Left forelimb (tissue), 1 donor: ENCODE results near the gene DBH.

Source experiments
- DNase-seq: peaks from one replicate; pipeline ENCODE4 v3.0.0-alpha.2; 2018; ENCODE audit warnings: low spot score

Gene DBH

GRCh38 chr9:133643978-133644760, 8.0 kb downstream of the DBH start:
- no peak for DNase-seq

- DNase-seq, result no peak
Observed at GRCh38 chr9:133645021-133645765, 9.0 kb downstream of the DBH start.

GRCh38 chr9:133647148-133647547, 11.0 kb downstream of the DBH start:
- DNase-seq, result no peak

GRCh38 chr9:133647765-133648469, 11.8 kb downstream of the DBH start:
- no peak for DNase-seq

- DNase-seq, result no peak
Observed at GRCh38 chr9:133649194-133649593, 13.0 kb downstream of the DBH start.

GRCh38 chr9:133650026-133650425, 13.9 kb downstream of the DBH start:
- DNase-seq, result no peak

GRCh38 chr9:133653638-133654037, 17.5 kb downstream of the DBH start:
- DNase-seq, result no peak

GRCh38 chr9:133654736-133655657, 18.8 kb downstream of the DBH start:
- DNase-seq, result no peak

- DNase-seq, result no peak
Observed at GRCh38 chr9:133655701-133656100, 19.5 kb downstream of the DBH start.

- DNase-seq, result no peak
Observed at GRCh38 chr9:133656211-133657119, 20.3 kb downstream of the DBH start.

- no peak for DNase-seq
Observed at GRCh38 chr9:133657120-133657661, 21.0 kb downstream of the DBH start.

GRCh38 chr9:133658442-133659431, 22.6 kb downstream of the DBH start:
- no peak for DNase-seq

- DNase-seq, result no peak
Observed at GRCh38 chr9:133659516-133659915, 23.4 kb downstream of the DBH start.

GRCh38 chr9:133661846-133662540, 25.8 kb downstream of the DBH start:
- DNase-seq, result no peak

- no peak for DNase-seq
Observed at GRCh38 chr9:133664173-133665050, 28.2 kb downstream of the DBH start.

- DNase-seq, result no peak
Observed at GRCh38 chr9:133665096-133665495, 28.9 kb downstream of the DBH start.

GRCh38 chr9:133665535-133665934, 29.4 kb downstream of the DBH start:
- DNase-seq, result no peak
